ENCODE results near the gene UGT1A10. TPM values are rescaled to one million over a fixed set of nuclear protein-coding genes. Genes with fewer than 3 reads are reported as not detected.

The UGT1A10 gene
- total RNA-seq, 1 experiment from 2014 or later = not detected

DNA sequence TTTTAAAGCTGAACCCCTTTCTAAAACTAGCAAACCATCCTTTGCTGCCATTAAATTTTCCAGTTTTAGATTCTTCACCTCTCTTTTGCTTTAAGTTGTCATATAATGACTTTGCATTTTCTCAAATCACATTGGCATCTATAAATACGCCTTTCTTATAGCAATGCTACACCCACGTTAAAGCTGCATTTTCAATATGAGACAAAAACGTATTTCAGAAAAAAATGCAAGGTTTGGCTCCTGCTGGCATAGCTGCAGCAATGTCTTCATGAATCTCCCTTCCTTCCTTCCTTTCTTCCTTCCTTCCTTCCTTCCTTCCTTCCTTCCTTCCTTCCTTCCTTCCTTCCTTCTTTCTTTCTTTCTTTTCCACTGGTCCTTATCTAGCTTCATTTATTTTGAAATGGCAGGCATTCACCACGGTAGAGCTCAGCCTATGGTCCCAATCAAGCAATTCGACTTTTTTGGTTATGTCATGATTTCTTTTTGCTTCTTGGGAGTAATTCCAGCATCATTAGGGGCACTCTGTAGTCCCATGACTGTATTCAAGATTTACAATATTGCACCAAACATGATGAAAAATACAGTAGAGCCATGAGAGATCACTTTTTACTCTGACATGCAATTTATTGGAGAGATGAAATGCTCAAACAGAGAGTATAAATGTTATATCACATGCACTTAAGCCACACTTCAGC lies 8.8 kb upstream of the UGT1A10 start:
- no peak overlapping the region for H3K27ac ChIP-seq (ENCODE audit: low read depth, low read length)
- BruUV-seq (replicated peaks) = no TSS peak
- DNase-seq (ENCODE audit: low read depth, low spot score) (no peak), ATAC-seq (no peak)
- H3K4me2 ChIP-seq (ENCODE audit: low read length) = no peak overlapping the region
- ChIA-PET CTCF (no interaction called here), POLR2A (no interaction called here), RAD21 (ENCODE audit: low non-redundant PET in 1 of 2, low total read pairs in 2 of 2, uncharacterized antibody in 2 of 2, unreplicated experiment in 2 of 2) (no interaction called here)
- H4K20me1 ChIP-seq (ENCODE audit: insufficient read depth) = no peaks in the 10 kb centered on the region
- H3K79me2 ChIP-seq (ENCODE audit: insufficient read depth, low read length) = no peaks in the 10 kb centered on the region
- TF ChIP-seq POLR2AphosphoS5 (IDR thresholded peaks at IDR 0.05; ENCODE audit: low read depth, low read length) = no peak
- TF ChIP-seq JUND (IDR thresholded peaks at IDR 0.05) = no peak
- TF ChIP-seq, protein P1, sequence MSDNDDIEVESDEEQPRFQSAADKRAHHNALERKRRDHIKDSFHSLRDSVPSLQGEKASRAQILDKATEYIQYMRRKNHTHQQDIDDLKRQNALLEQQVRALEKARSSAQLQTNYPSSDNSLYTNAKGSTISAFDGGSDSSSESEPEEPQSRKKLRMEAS (IDR thresholded peaks at IDR 0.05) = no peak
- no peak for TF ChIP-seq CEBPB (IDR thresholded peaks at IDR 0.05; ENCODE audit: low read depth)
- H3K36me3 ChIP-seq (ENCODE audit: control insufficient read depth in 1 of 2, insufficient read depth in 2 of 2, low read length in 2 of 2) = no peaks in the 10 kb centered on the region
- no peak overlapping the region for H3K9ac ChIP-seq (ENCODE audit: low read length)
- H3K9me3 ChIP-seq (ENCODE audit: control insufficient read depth in 1 of 2, insufficient read depth in 1 of 2, low read depth in 1 of 2, low read length in 2 of 2) = no peaks in the 10 kb centered on the region
- intact Hi-C loops (cut with micrococcal nuclease) = no loop called here
- H3K4me1 ChIP-seq (ENCODE audit: control insufficient read depth in 1 of 2, insufficient read depth in 2 of 2, low read length in 2 of 2) = no peaks in the 10 kb centered on the region
- no peak overlapping the region for H2AFZ ChIP-seq (ENCODE audit: low read depth, low read length, poor library complexity, severe bottlenecking)
- no peaks in the 10 kb centered on the region for H3K27me3 ChIP-seq (ENCODE audit: insufficient read depth, low read length)
- no peak overlapping the region for H3K4me3 ChIP-seq (replicated peaks in 1 of 2; ENCODE audit: low read depth in 1 of 2, low read length in 2 of 2)
- H3K9me2 ChIP-seq (ENCODE audit: insufficient read depth) = no peaks in the 10 kb centered on the region

DNA sequence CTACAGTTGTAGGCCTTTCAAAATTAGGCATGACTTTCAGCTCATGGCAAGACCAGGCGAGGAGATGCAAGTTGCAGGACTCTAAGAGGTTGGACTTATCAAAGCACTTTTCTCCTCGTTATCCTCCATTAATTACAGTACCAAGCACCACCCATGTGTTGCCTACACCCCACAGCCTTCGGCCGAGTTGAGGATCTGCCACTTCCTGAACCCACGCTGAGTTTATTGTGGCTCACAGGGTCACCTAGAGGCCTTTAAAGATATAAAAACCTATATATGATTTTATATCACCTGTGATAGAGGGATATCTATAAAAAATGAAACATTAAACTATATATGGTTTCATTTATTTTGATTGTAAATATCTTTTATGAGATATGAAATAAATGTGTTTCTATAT lies 2.6 kb downstream of the UGT1A10 start:
- Histone ChIP-seq H3K4me3 (replicated peaks in 1 of 2; ENCODE audit: low read depth in 1 of 2, low read length in 2 of 2) (no peak overlapping the region), H4K20me1 (ENCODE audit: insufficient read depth) (no peaks in the 10 kb centered on the region), H3K9me3 (ENCODE audit: control insufficient read depth in 1 of 2, insufficient read depth in 1 of 2, low read depth in 1 of 2, low read length in 2 of 2) (no peaks in the 10 kb centered on the region), H3K4me2 (ENCODE audit: low read length) (no peak overlapping the region), H3K27me3 (ENCODE audit: insufficient read depth, low read length) (no peaks in the 10 kb centered on the region), H3K36me3 (ENCODE audit: control insufficient read depth in 1 of 2, insufficient read depth in 2 of 2, low read length in 2 of 2) (no peaks in the 10 kb centered on the region), H3K9ac (ENCODE audit: low read length) (no peak overlapping the region), H2AFZ (ENCODE audit: low read depth, low read length, poor library complexity, severe bottlenecking) (peak overlapping the region; percentile 29), H3K4me1 (ENCODE audit: control insufficient read depth in 1 of 2, insufficient read depth in 2 of 2, low read length in 2 of 2) (peaks cover 2 to 5% of the 10 kb centered on the region in 2 experiments; a peak in 3 of 4 replicates), H3K27ac (ENCODE audit: low read depth, low read length) (no peak overlapping the region), H3K9me2 (ENCODE audit: insufficient read depth) (no peaks in the 10 kb centered on the region), H3K79me2 (ENCODE audit: insufficient read depth, low read length) (no peaks in the 10 kb centered on the region)
- RAD21 ChIA-PET (ENCODE audit: low non-redundant PET in 1 of 2, low total read pairs in 2 of 2, uncharacterized antibody in 2 of 2, unreplicated experiment in 2 of 2) = no interaction called here
- POLR2A ChIA-PET = no interaction called here
- intact Hi-C loops (cut with micrococcal nuclease) = no loop called here
- BruUV-seq (replicated peaks) = no TSS peak
- peak; percentile 64 for ATAC-seq
- CTCF ChIA-PET = no interaction called here
- no peak for DNase-seq (ENCODE audit: low read depth, low spot score)
- TF ChIP-seq POLR2A (IDR thresholded peaks at IDR 0.05; ENCODE audit: borderline replicate concordance, extremely low read depth, insufficient read depth, insufficient read length) (no peak), RAD21 (IDR thresholded peaks at IDR 0.05; ENCODE audit: low read depth) (0 out of 2 replicates have a peak, but pooled peaks have one; percentile 18)

Measured in HCT116 (cell line).